NT2/D1 (cell line): ENCODE measurements around the gene GSN.

Experiments
- SUZ12 ChIP-seq: IDR thresholded peaks from 2 replicates; pipeline ENCODE4 v1.6.1; 2011; ENCODE audit not compliant: insufficient read length, insufficient read depth; ENCODE audit errors: extremely low read depth
- YY1 ChIP-seq: IDR thresholded peaks from 2 replicates; pipeline ENCODE4 v1.6.1; 2011; ENCODE audit not compliant: insufficient read length, insufficient read depth
- ZNF274 ChIP-seq: IDR thresholded peaks from 2 replicates; pipeline ENCODE4 v1.6.1; 2011; ENCODE audit warnings: mild to moderate bottlenecking, low read depth, low read length

DNA sequence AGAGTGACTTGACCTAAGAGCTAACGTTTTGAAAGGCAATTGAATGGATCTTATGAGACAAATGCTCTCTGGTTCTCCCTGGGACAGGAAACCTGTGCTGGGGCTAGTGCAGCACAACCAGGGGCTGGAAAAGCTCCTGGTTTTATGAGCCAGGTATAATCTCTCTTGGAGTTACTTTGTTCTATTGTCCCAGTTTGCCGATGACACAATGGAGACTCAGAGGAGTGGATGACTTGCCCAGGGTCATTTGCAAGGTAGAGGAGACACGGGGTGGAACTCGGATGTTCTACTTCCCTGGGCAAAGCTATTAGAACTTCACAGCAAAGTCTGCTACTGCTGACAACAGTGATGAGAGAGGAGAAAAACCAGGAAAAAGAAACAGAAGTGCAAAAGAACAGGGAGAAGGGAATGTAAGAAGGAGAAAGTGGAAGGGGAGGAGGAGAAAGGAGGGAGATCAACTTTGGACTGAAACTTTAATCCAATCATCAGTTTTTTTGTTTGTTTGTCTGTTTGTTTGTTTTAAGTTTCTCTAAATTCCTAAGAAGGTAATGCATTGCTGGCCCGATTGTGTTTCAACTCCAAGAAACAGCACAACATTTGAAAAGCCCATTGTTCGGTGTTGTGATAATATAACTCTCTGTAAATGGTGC, 7.4 kb upstream of the GSN start:
- TF ChIP-seq YY1 = no peak
- TF ChIP-seq ZNF274 = no peak
- TF ChIP-seq SUZ12 = no peak
